GM21786 (cell line): ENCODE measurements around the gene HTR2C.
"Not testable (repeated sequence)": the region's sequence is repeated elsewhere in the genome, so short reads cannot be mapped to it uniquely, and the experiment has no call there.

ENCODE experiments used
- ATAC-seq: cut with Tn5 transposase; IDR thresholded peaks from one replicate; pipeline ENCODE4 v1.9.1; 2021; ENCODE audit not compliant: unreplicated experiment

Gene HTR2C

DNA sequence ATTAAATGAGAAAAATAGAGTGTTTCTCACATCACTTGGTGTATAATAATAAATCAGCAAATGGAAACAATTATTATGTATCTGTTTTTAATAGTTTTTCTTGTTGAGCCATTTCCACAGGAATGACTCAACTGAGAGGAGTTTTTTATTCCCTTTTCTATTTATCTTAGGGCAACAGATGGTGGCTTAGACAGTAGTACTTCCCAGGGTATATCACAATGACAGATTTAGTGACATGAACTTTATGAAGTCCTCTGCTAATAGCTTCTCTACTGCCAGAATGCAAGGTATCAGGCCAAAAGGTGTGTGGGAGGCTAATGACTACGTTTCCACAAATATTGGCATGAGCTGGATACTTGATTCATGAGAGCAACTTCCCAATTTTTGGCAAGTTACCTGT is 126.7 kb downstream of the HTR2C start:
- no peak for ATAC-seq

GRCh38 chrX:114712466-114712865 is 128.6 kb downstream of the HTR2C start:
- ATAC-seq = no peak

- no peak for ATAC-seq
Measured at GRCh38 chrX:114715096-114715495, 131.2 kb downstream of the HTR2C start.

GRCh38 chrX:114717921-114718320 is 134.0 kb downstream of the HTR2C start:
- ATAC-seq = no peak

GRCh38 chrX:114766541-114766940 is 182.7 kb downstream of the HTR2C start:
- ATAC-seq = no peak

GRCh38 chrX:114774691-114775090 is 190.8 kb downstream of the HTR2C start:
- no peak for ATAC-seq

DNA sequence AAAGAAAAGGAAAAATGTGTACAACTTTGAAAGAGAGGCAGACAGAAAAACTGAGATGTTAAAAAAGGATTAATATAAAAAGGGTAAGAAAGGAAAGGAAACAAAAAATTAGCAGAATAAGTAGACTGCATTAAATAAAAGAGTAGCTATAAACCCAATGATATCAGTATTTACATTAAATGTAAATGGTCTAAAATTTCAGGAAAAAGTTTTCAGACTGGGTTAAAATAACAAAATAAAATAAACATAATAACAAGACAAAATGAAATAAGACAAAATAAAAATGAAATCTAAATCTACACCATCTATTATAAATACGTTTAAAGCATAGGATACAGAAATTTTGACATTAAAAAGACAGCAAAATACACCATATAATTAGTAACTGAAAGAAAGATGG is 199.0 kb downstream of the HTR2C start:
- no peak for ATAC-seq

DNA sequence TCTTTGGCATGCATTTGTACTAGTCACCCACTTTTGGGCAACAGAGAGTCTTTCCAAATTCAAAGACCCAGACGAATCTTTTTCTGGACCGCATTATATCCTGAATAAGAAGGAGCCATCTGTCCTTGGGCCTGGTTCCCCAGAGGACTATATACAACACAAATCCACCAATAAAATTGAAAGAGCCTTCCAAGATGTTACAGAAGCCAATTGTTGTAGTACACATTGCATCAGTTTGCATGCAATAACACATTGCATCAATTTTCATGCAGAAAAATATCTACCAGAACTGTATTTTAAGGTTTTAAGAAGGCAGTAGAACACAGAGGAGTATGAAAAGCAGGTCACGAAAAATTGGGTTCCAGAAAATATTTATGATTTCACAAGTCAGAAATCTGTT is 203.2 kb downstream of the HTR2C start:
- no peak for ATAC-seq

- no peak for ATAC-seq
Measured at GRCh38 chrX:114797494-114797893, 213.6 kb downstream of the HTR2C start.

DNA sequence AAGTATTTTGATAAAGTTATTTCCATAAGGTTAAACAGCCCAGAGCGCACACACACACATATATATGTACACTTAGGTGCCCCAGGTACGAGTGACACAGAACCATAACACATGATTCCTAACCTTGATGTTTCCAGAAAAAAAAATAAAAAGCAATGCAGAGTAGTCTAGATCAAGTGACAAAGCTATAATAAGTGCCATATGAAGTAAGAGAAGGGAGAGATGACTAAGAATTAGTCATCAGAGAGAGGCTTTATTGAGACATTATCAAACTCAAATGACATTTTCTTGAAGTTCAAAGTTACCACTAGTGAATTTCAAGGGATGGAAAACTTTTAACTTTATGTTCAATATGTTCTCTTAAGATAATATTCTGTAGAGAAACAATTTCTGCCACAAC is 215.0 kb downstream of the HTR2C start:
- no peak for ATAC-seq

DNA sequence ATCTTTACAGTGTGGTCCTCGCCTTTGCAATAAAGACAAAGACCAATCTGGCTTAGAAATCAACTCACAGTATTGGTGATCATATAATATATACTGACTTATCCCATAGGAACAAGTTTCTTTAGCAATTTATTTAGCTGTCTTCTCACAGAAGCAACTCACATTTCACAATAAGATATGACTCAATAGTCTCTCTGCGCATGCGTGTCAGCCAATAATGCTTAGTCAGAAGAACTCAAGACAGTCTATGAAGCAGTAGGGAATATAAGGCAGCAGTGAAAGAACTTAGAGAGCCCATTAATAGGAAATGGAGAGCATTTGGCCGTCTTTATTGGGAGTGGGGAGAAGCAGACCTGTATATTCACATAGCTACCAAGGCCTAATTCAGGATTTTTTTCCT is 216.8 kb downstream of the HTR2C start:
- no peak for ATAC-seq

DNA sequence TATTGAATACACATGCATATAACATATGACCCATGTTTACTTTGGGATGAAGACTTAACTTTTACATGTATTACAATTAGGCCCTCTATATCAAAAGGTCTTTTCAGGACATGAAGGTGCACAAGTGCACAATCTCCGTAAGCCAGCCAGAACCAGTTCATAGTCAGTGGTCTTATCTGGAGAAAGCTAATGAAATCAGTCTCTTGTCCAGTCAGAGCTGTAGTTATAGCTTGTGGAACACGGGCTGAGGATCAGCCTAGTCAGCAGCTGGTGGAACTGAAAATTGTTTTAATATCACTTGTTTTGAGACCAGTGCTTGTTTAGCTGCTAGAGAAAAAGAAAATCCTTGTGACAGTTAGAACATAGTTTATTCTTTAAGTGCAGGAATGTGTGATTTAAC is 235.6 kb downstream of the HTR2C start:
- no peak for ATAC-seq

DNA sequence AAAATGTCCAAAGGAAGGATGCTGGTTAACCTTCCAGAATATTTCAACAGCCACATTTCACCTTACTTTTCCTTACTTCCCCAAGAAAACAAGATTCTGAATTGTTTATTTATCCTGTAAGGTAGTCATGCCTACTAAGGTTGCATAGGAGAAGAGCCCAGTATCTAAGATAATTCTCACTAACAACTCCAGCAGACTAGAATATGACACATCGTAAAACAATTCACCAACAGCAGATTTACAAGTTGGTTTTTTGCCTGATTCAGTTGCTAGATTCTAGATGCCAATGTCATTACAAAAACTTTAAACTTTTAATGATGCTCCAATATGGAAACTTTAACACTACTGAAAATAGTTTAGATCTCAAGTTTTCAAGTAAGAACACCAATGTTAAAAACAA is 257.2 kb downstream of the HTR2C start:
- ATAC-seq = no peak

DNA sequence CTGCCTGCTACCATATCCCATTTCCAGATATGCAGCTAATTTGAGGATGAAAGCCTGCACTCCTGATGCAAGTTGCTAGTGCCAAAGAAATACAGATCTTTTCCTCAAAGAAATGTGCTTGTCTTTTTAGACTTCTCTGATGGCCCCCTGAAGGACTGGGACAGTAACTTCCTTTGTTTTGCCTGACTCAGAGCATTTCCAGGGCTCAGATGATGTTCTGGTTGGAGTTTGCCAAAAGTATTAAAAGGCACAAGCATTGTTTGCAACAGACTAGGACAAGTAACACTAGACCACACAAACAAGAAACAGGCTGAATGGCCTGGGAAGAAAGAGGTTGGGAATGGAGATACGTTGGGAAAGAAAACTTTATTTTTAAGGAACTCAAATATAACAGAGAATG is 258.3 kb downstream of the HTR2C start:
- ATAC-seq = no peak

DNA sequence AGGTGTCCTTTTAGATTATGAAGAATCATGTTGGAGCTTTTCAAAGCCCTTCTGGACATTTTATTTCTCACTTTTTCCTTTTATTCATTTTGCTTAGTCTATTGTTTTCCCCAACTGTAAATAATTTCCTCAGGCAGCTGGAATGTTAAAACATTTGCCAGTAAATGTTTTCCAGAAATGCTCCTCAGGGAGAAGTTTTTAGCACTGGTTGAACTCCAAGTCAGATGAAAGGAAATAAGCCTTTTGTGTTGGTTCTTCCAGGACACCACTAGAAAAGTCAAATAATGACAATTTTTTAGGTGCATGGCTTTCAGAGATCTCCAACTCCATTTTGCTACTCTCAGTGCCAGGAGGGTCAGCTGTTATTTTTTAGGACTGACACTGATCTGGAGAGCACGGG is 305.6 kb downstream of the HTR2C start:
- ATAC-seq = no peak

DNA sequence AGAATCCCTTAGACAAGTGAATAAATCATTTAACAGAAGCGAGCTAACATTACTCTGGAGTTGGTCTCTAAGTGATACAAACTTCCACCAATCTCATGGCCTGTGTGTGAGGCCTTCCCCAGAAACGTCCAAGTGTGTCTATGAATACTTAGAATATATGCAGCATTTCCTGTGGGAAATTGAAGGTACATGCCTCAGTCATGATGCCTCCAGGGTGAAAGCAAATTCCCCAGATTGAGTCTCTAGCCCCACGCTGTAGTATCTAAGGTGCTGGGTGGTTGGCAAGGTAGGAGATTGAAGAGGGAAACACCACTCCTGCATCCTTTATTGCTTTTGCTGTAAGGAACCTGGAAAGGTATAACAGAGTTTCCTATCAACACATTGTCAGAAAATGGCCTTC is 319.7 kb downstream of the HTR2C start:
- ATAC-seq = no peak

DNA sequence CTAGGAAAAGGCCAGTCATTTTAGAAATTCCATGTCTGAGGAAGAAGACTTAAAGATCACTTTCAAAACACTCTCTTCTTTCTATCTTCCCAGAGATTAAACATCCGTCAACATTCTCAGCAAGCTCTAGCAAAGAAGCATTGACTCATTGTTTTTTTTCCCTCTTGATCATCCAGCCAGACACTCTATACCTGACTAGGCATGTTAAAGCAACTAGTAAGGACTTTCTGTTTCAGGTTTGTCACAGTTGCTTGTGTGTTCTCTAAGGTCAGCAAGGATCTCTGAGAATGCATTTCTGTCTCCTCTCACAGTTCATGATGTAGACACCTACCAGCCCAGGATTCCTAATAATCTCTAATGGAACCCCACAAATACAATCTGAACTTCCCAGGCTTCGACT is 321.4 kb downstream of the HTR2C start:
- no peak for ATAC-seq

DNA sequence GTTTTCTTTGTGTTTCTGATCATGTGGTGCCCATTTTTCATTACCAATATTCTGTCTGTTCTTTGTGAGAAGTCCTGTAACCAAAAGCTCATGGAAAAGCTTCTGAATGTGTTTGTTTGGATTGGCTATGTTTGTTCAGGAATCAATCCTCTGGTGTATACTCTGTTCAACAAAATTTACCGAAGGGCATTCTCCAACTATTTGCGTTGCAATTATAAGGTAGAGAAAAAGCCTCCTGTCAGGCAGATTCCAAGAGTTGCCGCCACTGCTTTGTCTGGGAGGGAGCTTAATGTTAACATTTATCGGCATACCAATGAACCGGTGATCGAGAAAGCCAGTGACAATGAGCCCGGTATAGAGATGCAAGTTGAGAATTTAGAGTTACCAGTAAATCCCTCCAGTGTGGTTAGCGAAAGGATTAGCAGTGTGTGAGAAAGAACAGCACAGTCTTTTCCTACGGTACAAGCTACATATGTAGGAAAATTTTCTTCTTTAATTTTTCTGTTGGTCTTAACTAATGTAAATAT is 323.2 kb downstream of the HTR2C start:
- ATAC-seq = no peak

- no peak for ATAC-seq
Measured at GRCh38 chrX:114924423-114924822, 340.5 kb downstream of the HTR2C start.

GRCh38 chrX:114924856-114925255 is 341.0 kb downstream of the HTR2C start:
- ATAC-seq = no peak

DNA sequence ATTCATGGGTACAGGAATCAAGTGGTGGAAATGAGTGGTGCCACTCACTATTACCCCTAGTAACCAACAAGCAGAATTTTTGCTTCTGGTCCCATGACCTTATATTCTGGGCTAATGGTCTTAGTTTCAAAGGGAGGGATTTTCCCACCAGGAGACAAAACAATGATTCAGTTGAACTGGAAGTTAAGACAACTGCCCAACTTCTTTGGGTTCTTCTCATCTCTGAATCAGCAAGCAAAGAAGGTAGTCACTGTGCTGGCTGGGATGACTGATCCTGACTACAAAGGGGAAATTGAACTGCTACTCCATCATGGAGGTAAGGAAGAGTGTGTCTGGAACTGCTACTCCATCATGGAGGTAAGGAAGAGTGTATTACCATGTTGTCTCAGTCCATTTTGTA is 346.3 kb downstream of the HTR2C start:
- ATAC-seq = no peak

GRCh38 chrX:114932550-114932949 is 348.7 kb downstream of the HTR2C start:
- no peak for ATAC-seq

DNA sequence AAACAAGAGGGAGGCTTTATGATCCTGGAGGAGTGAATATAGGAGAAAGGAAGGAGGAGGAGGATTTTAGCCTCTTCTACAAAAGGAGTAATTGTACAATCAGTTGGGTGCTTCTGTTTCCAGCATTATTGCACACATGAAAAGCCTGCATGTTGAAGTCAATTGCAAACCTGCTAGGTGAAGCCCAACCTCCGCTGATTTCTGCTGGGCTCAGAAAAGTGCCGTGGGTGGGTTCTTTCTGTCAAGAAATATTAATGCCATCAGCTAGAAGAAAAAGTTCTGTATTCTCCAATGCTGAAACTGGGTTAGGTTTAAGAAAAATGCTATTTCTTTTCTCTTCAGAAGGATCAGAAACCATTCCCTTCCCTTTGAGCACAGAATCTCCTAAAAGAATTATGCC is 349.4 kb downstream of the HTR2C start:
- ATAC-seq = not testable (repeated sequence)

GRCh38 chrX:114937090-114937489 is 353.2 kb downstream of the HTR2C start:
- not testable (repeated sequence) for ATAC-seq
